Thyroid gland (tissue), 4 donors: Measurements from ENCODE around the gene PAX5. TPM values are rescaled to one million over a fixed set of nuclear protein-coding genes. Genes with fewer than 3 reads are reported as not detected.
A peak's percentile ranks its signal among the peaks of the same experiment; 100 is the strongest.

Experiments used
- DNase-seq, 2 donors: peaks; one replicate each; pipeline ENCODE4 v3.0.0-alpha.2; 2019
- H3K27ac ChIP-seq, 3 donors: fragments of 200-600 bp; sonication (generic); 1 replicate in 2 of 3; 2 replicates in 1 of 3; pipeline ENCODE4 v1.5.1; 2016 to 2019; ENCODE audit warnings: mild to moderate bottlenecking in 1 of 3, moderate library complexity in 1 of 3
- H3K27me3 ChIP-seq: fragments of 200-600 bp; sonication (generic); one replicate; pipeline ENCODE4 v1.5.1; 2019
- H3K36me3 ChIP-seq, 2 donors: fragments of 200-600 bp; sonication (generic); one replicate each; pipeline ENCODE4 v1.5.1; 2016 to 2019
- H3K4me1 ChIP-seq, 2 donors: fragments of 200-600 bp; sonication (generic); one replicate each; pipeline ENCODE4 v1.5.1; 2017 to 2019
- H3K4me3 ChIP-seq, 3 donors: fragments of 200-600 bp; sonication (generic); replicated peaks in 1 of 3; 1 replicate in 2 of 3; 2 replicates in 1 of 3; pipeline ENCODE4 v1.5.1; 2016; ENCODE audit warnings: mild to moderate bottlenecking in 1 of 3
- H3K9me3 ChIP-seq: fragments of 200-600 bp; sonication (generic); one replicate; pipeline ENCODE4 v1.5.1; 2017
- POLR2A ChIP-seq, 2 donors: fragments of 450-650 bp; IDR thresholded peaks; one replicate each; pipeline ENCODE4 v1.6.1; 2017; ENCODE audit warnings: antibody characterized with exemption in 2 of 2, mild to moderate bottlenecking in 2 of 2, moderate library complexity in 1 of 2
- WGBS, 2 donors: methylation state at CpG; one replicate each; pipeline ENCODE4 v1.1.5; 2017; 5-methylcytosine and 5-hydroxymethylcytosine counted together
- intact Hi-C: fragments of 100-400 bp; cut with DNase I; formaldehyde crosslinking; loops from one replicate; pipeline ENCODE4 v1.15.1; 2023
- total RNA-seq, 4 donors: library from RNA; depleted of rRNA; stranded (reverse); fragments of >200 nt; gene quantifications; one replicate each; pipeline ENCODE4 v1.2.3, GENCODE V29; 2016
- TF ChIP-seq, protein P1 (sequence below), 6 experiments: fragments of 200-600 bp in 3 of 6; fragments of 450-650 bp in 3 of 6; sonication (generic) in 3 of 6; IDR thresholded peaks; one replicate each; pipeline ENCODE4 v1.5.1; 2016 to 2019; ENCODE audit warnings: antibody characterized with exemption in 6 of 6, mild to moderate bottlenecking in 2 of 6, inconsistent platforms in 1 of 6, moderate library complexity in 1 of 6

PAX5 gene
- total RNA-seq, 4 donors from 2014 or later = 0.68 TPM; not detected in 3

- DNase-seq = no peak
- no peak for TF ChIP-seq POLR2A (IDR thresholded peaks at IDR 0.05)
- TF ChIP-seq, protein P1, sequence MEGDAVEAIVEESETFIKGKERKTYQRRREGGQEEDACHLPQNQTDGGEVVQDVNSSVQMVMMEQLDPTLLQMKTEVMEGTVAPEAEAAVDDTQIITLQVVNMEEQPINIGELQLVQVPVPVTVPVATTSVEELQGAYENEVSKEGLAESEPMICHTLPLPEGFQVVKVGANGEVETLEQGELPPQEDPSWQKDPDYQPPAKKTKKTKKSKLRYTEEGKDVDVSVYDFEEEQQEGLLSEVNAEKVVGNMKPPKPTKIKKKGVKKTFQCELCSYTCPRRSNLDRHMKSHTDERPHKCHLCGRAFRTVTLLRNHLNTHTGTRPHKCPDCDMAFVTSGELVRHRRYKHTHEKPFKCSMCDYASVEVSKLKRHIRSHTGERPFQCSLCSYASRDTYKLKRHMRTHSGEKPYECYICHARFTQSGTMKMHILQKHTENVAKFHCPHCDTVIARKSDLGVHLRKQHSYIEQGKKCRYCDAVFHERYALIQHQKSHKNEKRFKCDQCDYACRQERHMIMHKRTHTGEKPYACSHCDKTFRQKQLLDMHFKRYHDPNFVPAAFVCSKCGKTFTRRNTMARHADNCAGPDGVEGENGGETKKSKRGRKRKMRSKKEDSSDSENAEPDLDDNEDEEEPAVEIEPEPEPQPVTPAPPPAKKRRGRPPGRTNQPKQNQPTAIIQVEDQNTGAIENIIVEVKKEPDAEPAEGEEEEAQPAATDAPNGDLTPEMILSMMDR (IDR thresholded peaks at IDR 0.05) = no peak
- H3K27me3 ChIP-seq = peaks cover 66% of the 10 kb centered on the region
- no peaks in the 10 kb centered on the region for H3K36me3 ChIP-seq
- peaks cover 22 to 38% of the 10 kb centered on the region in 2 donors for H3K4me1 ChIP-seq
- H3K9me3 ChIP-seq = no peaks in the 10 kb centered on the region
- no peak overlapping the region for H3K27ac ChIP-seq
- peak overlapping the region in 2 of 3 donors; percentile 35 to 38 for H3K4me3 ChIP-seq
- intact Hi-C loops = no loop called here
- 3 to 8% methylated on average over 26 to 59 of the region's 63 CpGs for WGBS, 2 donors
These were observed 3.6 kb upstream of the PAX5 start for GRCh38 chr9:37037503-37038301.

GRCh38 chr9:37036776-37037502, 2.9 kb upstream of the PAX5 start:
- Histone ChIP-seq H3K36me3 (no peaks in the 10 kb centered on the region), H3K27ac (no peak overlapping the region), H3K27me3 (peaks cover 71% of the 10 kb centered on the region), H3K4me1 (peaks cover 22 to 38% of the 10 kb centered on the region in 2 donors), H3K4me3 (peak overlapping the region in 2 of 3 donors; percentile 35 to 38), H3K9me3 (no peaks in the 10 kb centered on the region)
- DNase-seq = peak; percentile 49 to 52
- intact Hi-C loops = no loop called here
- WGBS, 2 donors = 2 to 3% methylated on average over 27 to 37 of the region's 44 CpGs
- TF ChIP-seq, protein P1 (IDR thresholded peaks at IDR 0.05) = no peak
- no peak for TF ChIP-seq POLR2A (IDR thresholded peaks at IDR 0.05)

GRCh38 chr9:37036371-37036775, 2.3 kb upstream of the PAX5 start:
- intact Hi-C loops = no loop called here
- 5 to 8% methylated on average over 7 to 12 of the region's 40 CpGs for WGBS, 2 donors
- no peaks in the 10 kb centered on the region for H3K9me3 ChIP-seq
- no peak for DNase-seq
- H3K27ac ChIP-seq = no peak overlapping the region
- H3K4me1 ChIP-seq = peaks cover 22 to 38% of the 10 kb centered on the region in 2 donors
- H3K36me3 ChIP-seq = no peaks in the 10 kb centered on the region
- H3K4me3 ChIP-seq = peak overlapping the region in 2 of 3 donors; percentile 35 to 38
- peaks cover 71% of the 10 kb centered on the region for H3K27me3 ChIP-seq
- TF ChIP-seq, protein P1 (IDR thresholded peaks at IDR 0.05) = no peak
- TF ChIP-seq POLR2A (IDR thresholded peaks at IDR 0.05) = no peak

GRCh38 chr9:37035648-37036370, 1.7 kb upstream of the PAX5 start:
- peaks cover 22 to 38% of the 10 kb centered on the region in 2 donors for H3K4me1 ChIP-seq
- no peak for DNase-seq
- no peak overlapping the region for H3K27ac ChIP-seq
- no peaks in the 10 kb centered on the region for H3K36me3 ChIP-seq
- WGBS, 2 donors = 7 to 10% methylated on average over 32 to 35 of the region's 35 CpGs
- intact Hi-C loops = no loop called here
- TF ChIP-seq, protein P1 (IDR thresholded peaks at IDR 0.05) = no peak
- no peak for TF ChIP-seq POLR2A (IDR thresholded peaks at IDR 0.05)
- H3K4me3 ChIP-seq = no peak overlapping the region
- peaks cover 71% of the 10 kb centered on the region for H3K27me3 ChIP-seq
- no peaks in the 10 kb centered on the region for H3K9me3 ChIP-seq
